Activated T-cell treated with anti-CD3 and anti-CD28 coated beads for 48 hours (primary cell): Measurements from ENCODE around the gene ST3GAL4.

Experiments used
- DNase-seq: peaks from one replicate; pipeline ENCODE4 v3.0.0-alpha.2; 2020; ENCODE audit warnings: low read depth

ST3GAL4 gene

GRCh38 chr11:126452241-126453101 is 97.0 kb downstream of the ST3GAL4 start:
- DNase-seq = no peak

DNA sequence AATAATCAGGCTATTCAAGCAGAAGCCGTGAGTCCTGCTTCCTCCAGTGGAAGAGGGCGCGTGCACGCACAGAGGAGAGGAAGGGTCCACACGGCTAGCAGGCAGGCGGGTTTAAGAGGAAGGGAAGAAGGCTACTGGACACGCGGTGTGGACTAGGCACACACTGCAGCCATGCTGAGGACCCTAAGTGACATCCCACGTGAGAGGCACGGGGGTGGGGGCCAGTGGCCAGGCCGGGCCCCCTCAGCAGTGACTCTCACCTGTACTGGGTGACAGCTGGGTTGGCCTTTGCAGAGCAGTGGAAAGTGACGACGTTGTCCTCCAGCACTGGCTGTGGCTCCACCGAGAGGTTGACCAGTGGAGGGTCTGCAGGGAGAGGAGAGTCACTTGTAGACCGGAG is 100.6 kb downstream of the ST3GAL4 start:
- DNase-seq = no peak

- no peak for DNase-seq
These were observed 101.5 kb downstream of the ST3GAL4 start for GRCh38 chr11:126456783-126457542.

- no peak for DNase-seq
These were observed 102.3 kb downstream of the ST3GAL4 start for GRCh38 chr11:126457817-126458216.

DNA sequence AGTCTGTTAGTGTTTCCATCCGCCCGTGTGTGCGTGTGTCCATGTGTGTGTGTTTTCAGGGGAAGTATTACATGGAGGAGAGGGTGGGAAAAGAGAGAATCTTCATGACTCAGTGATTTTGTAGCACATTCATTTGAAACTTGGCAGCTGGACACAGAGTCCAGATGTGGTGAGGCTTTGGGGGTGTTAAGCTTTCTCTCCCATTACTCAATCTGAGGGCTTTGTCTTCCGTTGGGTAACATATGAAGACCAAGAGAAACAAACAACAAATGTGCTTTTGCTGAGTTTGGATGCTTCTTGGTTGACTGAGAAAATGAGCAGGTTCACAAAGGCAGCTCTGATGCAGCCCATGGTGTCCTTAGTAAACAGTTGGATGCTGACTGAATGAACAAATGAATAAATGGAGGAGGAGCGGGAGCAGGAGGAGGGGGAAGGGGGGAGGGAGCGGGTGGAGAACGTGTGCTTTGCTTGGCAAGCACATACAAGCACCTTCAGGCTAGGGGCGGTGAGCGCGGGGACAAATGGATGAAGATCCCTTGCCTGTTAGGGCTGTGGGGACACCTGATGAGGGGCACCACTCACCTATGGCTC is 104.3 kb downstream of the ST3GAL4 start:
- no peak for DNase-seq

DNA sequence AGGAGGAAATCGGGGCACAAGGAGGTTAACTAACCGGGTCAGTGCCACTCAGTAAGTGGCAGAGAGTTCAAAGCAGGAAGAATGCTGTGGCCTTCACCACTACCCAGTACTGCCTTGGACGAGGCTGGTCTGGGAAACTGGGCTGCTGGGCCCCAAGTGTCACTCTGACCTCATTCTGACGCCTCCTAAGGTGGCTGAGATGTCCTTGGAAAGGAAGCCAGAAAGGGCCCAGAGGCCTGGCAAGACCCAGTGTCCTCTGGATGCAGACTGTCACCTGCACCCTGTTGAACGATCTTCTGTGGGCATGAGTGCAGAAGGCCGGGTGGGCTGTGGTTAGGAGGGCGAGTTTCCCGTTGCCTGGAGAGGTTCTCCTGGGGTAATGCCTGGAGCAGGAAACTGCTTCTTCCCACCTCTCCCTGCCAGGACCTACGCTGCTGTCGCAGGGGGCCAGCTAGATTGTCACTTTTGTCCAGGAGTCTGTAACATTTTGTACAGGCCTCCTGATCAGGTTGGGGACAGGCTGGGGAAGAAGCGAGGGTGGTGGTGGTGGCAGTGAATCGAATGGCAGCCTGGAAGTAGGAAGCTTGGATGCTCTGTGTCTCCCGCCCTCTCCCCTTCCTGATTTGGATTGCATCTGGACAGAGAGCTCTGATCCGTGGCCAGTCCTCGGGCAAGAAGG is 105.1 kb downstream of the ST3GAL4 start:
- no peak for DNase-seq

DNA sequence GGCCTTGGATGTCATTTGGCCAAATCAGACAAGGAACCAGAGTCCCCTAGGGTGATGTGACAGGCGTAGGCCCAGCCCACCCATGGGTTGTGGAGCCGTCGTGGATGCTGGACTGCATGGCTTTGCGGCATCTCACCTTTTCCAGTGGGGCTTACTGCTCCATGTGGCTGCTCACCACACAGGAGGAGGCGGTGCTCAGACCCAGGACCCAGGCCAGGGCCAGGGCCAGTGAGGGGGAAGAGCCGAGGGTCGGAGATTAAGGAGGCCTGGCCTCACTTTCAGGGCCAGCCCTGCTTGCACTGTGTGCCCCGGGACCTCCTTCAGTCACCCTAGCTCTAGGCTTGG is 105.6 kb downstream of the ST3GAL4 start:
- no peak for DNase-seq

DNA sequence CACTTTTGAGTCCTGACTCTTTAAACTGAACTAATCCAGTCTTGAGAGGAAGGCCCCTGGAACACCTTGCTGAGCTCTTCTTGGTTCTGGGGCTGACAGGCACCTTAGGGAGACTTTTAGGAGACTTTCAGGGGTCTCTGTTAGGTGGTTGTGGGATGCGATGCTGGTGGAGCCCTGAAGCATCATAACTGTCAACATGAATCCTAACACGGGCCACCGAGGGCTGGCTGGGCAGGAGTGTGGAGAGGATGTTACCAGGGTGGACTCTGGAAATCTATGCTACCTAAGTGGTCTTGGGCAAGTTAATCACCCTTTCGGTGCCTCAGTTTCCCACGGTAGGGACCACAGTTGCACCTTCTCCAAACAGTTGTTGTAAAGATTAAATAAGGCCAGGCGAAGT is 106.5 kb downstream of the ST3GAL4 start:
- DNase-seq = no peak

DNA sequence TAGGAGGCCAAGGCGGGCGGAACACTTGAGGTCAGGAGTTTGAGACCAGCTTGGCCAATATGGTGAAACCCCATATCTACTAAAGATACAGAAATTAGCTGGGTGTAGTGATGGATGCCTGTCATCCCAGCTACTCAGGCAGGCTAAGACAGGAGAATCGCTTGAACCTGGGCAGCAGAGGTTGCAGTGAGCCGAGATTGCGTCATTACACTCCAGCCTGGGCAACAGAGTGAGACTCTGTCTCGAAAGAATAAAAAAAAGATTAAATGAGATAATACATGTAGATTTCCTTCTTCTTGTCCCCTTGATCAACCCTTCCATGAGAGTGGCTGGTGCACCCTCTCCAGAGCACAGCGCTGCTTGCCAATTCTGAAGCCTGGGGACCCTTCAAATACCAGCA is 106.9 kb downstream of the ST3GAL4 start:
- no peak for DNase-seq
